ENCODE data around the gene NELFCD. TPM values are rescaled to one million over a fixed set of nuclear protein-coding genes. Genes with fewer than 3 reads are reported as not detected.

Gene NELFCD
- total and polyA plus RNA-seq, 10 of the 15 experiments (the other 5 are each of a cell fraction or from before 2014, with no cell fraction given) = 8.9 to 109 (median 82.9) TPM

GRCh38 chr20:59033616-59034165 is 52.6 kb downstream of the NELFCD start:
- peaks cover 60% of the 10 kb centered on the region for H3K79me2 ChIP-seq (ENCODE audit: control insufficient read depth, insufficient read depth, low read length)
- H3K4me1 ChIP-seq (ENCODE audit: control insufficient read depth, insufficient read depth, low read length) = no peaks in the 10 kb centered on the region; the same call in 1 of the 2 replicates
- peaks cover 10 to 25% of the 10 kb centered on the region in 2 experiments for H3K36me3 ChIP-seq (ENCODE audit: control insufficient read depth in 2 of 2, insufficient read depth in 2 of 2, low read length in 1 of 2)
- no peaks in the 10 kb centered on the region for H3K27me3 ChIP-seq (replicated peaks in 1 of 2; ENCODE audit: control insufficient read depth in 2 of 2, insufficient read depth in 2 of 2, low read length in 1 of 2)
- H3K9me3 ChIP-seq (replicated peaks; ENCODE audit: control insufficient read depth, insufficient read depth, low read length) = no peaks in the 10 kb centered on the region
- ChIA-PET POLR2A (interaction anchor here (1.2 to 6.0 kb wide), 3 partner anchors 9 to 130 kb away, joined by 3 to 40 read pairs (median 6); partner anchors contain the start of gene PRELID3B), CTCF (interaction anchor here (0.9 to 1.2 kb wide), 2 partner anchors 9 to 164 kb away, joined by 3 read pairs; partner anchors contain the start of gene PRELID3B), RAD21 (ENCODE audit: unreplicated experiment) (interaction anchor here (1.7 to 2.5 kb wide), 3 partner anchors 16 to 55 kb away, joined by 4 to 11 read pairs (median 10); no protein-coding TSS in a partner anchor), SMC1A (ENCODE audit: uncharacterized antibody, unreplicated experiment) (interaction anchor here (0.8 to 1.5 kb wide), 3 partner anchors 8 to 149 kb away, joined by 3 to 8 read pairs (median 5); no protein-coding TSS in a partner anchor)
- H3K9ac ChIP-seq (ENCODE audit: control insufficient read depth, insufficient read depth, low read length) = no peak overlapping the region
- 96% methylated on average over 2 of the region's 2 CpGs for WGBS (ENCODE audit: insufficient coverage, insufficient replicate concordance, low lambda C conversion rate, missing lambda C conversion rate)
- no peak overlapping the region for H3K4me2 ChIP-seq (ENCODE audit: control insufficient read depth, insufficient read depth)
- no peak overlapping the region for H3K4me3 ChIP-seq
- in situ Hi-C loops (cut with MboI) (no loop called here), intact Hi-C loops (cut with micrococcal nuclease; ENCODE audit: unreplicated experiment) (loop anchor here (2.0 to 10.0 kb wide), 4 partner anchors 49 to 379 kb away; partner anchors contain the start of genes NELFCD and STX16)
- DNase-seq (ENCODE audit: low read depth, low spot score) (no peak), ATAC-seq (no peak), FAIRE-seq (no peak)
- H4K20me1 ChIP-seq (ENCODE audit: control insufficient read depth, insufficient read depth) = no peaks in the 10 kb centered on the region
- no TSS peak for BruUV-seq (replicated peaks)
- no peak for TF ChIP-seq E2F4 (IDR thresholded peaks at IDR 0.05; ENCODE audit: low read depth, low read length)
- no peak for TF ChIP-seq RELA (IDR thresholded peaks at IDR 0.05; ENCODE audit: borderline replicate concordance, partially characterized antibody)
- TF ChIP-seq, protein P1, sequence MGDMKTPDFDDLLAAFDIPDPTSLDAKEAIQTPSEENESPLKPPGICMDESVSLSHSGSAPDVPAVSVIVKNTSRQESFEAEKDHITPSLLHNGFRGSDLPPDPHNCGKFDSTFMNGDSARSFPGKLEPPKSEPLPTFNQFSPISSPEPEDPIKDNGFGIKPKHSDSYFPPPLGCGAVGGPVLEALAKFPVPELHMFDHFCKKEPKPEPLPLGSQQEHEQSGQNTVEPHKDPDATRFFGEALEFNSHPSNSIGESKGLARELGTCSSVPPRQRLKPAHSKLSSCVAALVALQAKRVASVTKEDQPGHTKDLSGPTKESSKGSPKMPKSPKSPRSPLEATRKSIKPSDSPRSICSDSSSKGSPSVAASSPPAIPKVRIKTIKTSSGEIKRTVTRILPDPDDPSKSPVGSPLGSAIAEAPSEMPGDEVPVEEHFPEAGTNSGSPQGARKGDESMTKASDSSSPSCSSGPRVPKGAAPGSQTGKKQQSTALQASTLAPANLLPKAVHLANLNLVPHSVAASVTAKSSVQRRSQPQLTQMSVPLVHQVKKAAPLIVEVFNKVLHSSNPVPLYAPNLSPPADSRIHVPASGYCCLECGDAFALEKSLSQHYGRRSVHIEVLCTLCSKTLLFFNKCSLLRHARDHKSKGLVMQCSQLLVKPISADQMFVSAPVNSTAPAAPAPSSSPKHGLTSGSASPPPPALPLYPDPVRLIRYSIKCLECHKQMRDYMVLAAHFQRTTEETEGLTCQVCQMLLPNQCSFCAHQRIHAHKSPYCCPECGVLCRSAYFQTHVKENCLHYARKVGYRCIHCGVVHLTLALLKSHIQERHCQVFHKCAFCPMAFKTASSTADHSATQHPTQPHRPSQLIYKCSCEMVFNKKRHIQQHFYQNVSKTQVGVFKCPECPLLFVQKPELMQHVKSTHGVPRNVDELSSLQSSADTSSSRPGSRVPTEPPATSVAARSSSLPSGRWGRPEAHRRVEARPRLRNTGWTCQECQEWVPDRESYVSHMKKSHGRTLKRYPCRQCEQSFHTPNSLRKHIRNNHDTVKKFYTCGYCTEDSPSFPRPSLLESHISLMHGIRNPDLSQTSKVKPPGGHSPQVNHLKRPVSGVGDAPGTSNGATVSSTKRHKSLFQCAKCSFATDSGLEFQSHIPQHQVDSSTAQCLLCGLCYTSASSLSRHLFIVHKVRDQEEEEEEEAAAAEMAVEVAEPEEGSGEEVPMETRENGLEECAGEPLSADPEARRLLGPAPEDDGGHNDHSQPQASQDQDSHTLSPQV (IDR thresholded peaks at IDR 0.05) = no peak
- TF ChIP-seq, protein P2, sequence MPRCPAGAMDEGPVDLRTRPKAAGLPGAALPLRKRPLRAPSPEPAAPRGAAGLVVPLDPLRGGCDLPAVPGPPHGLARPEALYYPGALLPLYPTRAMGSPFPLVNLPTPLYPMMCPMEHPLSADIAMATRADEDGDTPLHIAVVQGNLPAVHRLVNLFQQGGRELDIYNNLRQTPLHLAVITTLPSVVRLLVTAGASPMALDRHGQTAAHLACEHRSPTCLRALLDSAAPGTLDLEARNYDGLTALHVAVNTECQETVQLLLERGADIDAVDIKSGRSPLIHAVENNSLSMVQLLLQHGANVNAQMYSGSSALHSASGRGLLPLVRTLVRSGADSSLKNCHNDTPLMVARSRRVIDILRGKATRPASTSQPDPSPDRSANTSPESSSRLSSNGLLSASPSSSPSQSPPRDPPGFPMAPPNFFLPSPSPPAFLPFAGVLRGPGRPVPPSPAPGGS (IDR thresholded peaks at IDR 0.05; ENCODE audit: borderline replicate concordance, insufficient read depth, low read depth, low read length, poor library complexity, severe bottlenecking) = no peak
- no peak for TF ChIP-seq E4F1 (IDR thresholded peaks at IDR 0.05; ENCODE audit: borderline replicate concordance, partially characterized antibody)
- no peak for TF ChIP-seq TCF7 (IDR thresholded peaks at IDR 0.05; ENCODE audit: borderline replicate concordance)
- TF ChIP-seq BHLHE40 (IDR thresholded peaks at IDR 0.05; ENCODE audit: borderline replicate concordance in 1 of 2, low read depth in 2 of 2, low read length in 1 of 2) = no peak
- no peak for TF ChIP-seq SREBF1 (IDR thresholded peaks at IDR 0.05; ENCODE audit: low read length)
- no peak for TF ChIP-seq HDAC6 (IDR thresholded peaks at IDR 0.05; ENCODE audit: unreplicated experiment)
- TF ChIP-seq TCF3 (IDR thresholded peaks at IDR 0.05; ENCODE audit: borderline replicate concordance, insufficient read depth, low read depth, low read length) = no peak
- H2AFZ ChIP-seq (ENCODE audit: control insufficient read depth, low read depth, low read length) = no peak overlapping the region
- no peak overlapping the region for H3K27ac ChIP-seq (ENCODE audit: control insufficient read depth, insufficient read depth)
